WTC11 (cell line): ENCODE measurements around the gene KHK. TPM values are rescaled to one million over a fixed set of nuclear protein-coding genes. Genes with fewer than 3 reads are reported as not detected.
"Not testable (repeated sequence)": the region's sequence is repeated elsewhere in the genome, so short reads cannot be mapped to it uniquely, and the experiment has no call there.

Experiments
- ATAC-seq: fragments of 200-7000 bp; cut with Tn5 transposase; 2 replicates; pipeline ENCODE4 v1.10.0; 2021; ENCODE audit warnings: mild to moderate bottlenecking, moderate library complexity
- CTCF ChIA-PET: fragments of 300-600 bp; sonication (Branson Sonifier 250); formaldehyde crosslinking; loops from one replicate; lab custom pipeline; 2021; ENCODE audit warnings: antibody characterized with exemption; lab: Charles Lee
- POLR2A ChIA-PET: fragments of 350-600 bp; sonication (Branson Sonifier 250); formaldehyde crosslinking; loops from one replicate; lab custom pipeline; 2021; ENCODE audit warnings: antibody characterized with exemption; lab: Charles Lee
- DNase-seq: peaks from one replicate; pipeline ENCODE4 v3.0.0; 2021; ENCODE audit warnings: low spot score
- H3K27ac Mint-ChIP-seq: 2 replicates; pipeline ENCODE4 v1.8.0; 2021; ENCODE audit warnings: mixed read lengths
- H3K27me3 Mint-ChIP-seq: 2 replicates; pipeline ENCODE4 v1.8.0; 2021; ENCODE audit warnings: low read depth, mild to moderate bottlenecking, moderate library complexity, mixed read lengths
- H3K36me3 Mint-ChIP-seq: 2 replicates; pipeline ENCODE4 v1.8.0; 2021; ENCODE audit warnings: mixed read lengths
- H3K4me1 Mint-ChIP-seq: 2 replicates; pipeline ENCODE4 v1.8.0; 2022; ENCODE audit warnings: mixed read lengths
- H3K4me3 Mint-ChIP-seq: 2 replicates; pipeline ENCODE4 v1.8.0; 2021; ENCODE audit warnings: mild to moderate bottlenecking, moderate library complexity, mixed read lengths
- H3K9me3 Mint-ChIP-seq: 2 replicates; pipeline ENCODE4 v1.8.0; 2021; ENCODE audit warnings: mixed read lengths
- EMX1 ChIP-seq: fragments of 250-450 bp; sonication (Bioruptor Pico); IDR thresholded peaks from 2 replicates; pipeline ENCODE4 v1.8.0; 2021; ENCODE audit warnings: mild to moderate bottlenecking
- ESRRA ChIP-seq: sonication (generic); formaldehyde crosslinking; IDR thresholded peaks from 2 replicates; pipeline ENCODE4 v1.8.1; 2022; ENCODE audit warnings: mild to moderate bottlenecking, missing genetic modification reagents, borderline replicate concordance
- FOXK1 ChIP-seq: sonication (generic); formaldehyde crosslinking; IDR thresholded peaks from 2 replicates; pipeline ENCODE4 v1.8.0; 2022; ENCODE audit warnings: mild to moderate bottlenecking, moderate library complexity, missing genetic modification reagents
- IRF2 ChIP-seq: sonication (generic); formaldehyde crosslinking; IDR thresholded peaks from 2 replicates; pipeline ENCODE4 v1.8.0; 2022; ENCODE audit warnings: low read depth, missing genetic modification reagents, borderline replicate concordance
- MYBL2 ChIP-seq: sonication (generic); formaldehyde crosslinking; IDR thresholded peaks from 2 replicates; pipeline ENCODE4 v1.8.1; 2023; ENCODE audit warnings: mild to moderate bottlenecking, moderate library complexity, missing genetic modification reagents
- OVOL2 ChIP-seq: fragments of 250-450 bp; sonication (Bioruptor Pico); IDR thresholded peaks from 2 replicates; pipeline ENCODE4 v1.9.0; 2021; ENCODE audit warnings: mild to moderate bottlenecking, borderline replicate concordance
- SMAD3 ChIP-seq: sonication (generic); formaldehyde crosslinking; IDR thresholded peaks from 2 replicates; pipeline ENCODE4 v1.8.0; 2022; ENCODE audit warnings: missing genetic modification reagents, mild to moderate bottlenecking, borderline replicate concordance
- ZBTB21 ChIP-seq: sonication (generic); formaldehyde crosslinking; IDR thresholded peaks from 2 replicates; pipeline ENCODE4 v1.8.1; 2023; ENCODE audit warnings: mild to moderate bottlenecking, missing genetic modification reagents, borderline replicate concordance
- total RNA-seq: library from RNA; stranded (reverse); gene quantifications from 3 replicates; pipeline ENCODE4 v1.2.3, GENCODE V29; 2021
- TF ChIP-seq, protein P1 (sequence below): fragments of 250-450 bp; sonication (Bioruptor Pico); IDR thresholded peaks from 2 replicates; pipeline ENCODE4 v1.9.0; 2021; ENCODE audit warnings: mild to moderate bottlenecking
- TF ChIP-seq, protein P2 (sequence below): fragments of 250-450 bp; sonication (Bioruptor Pico); IDR thresholded peaks from 2 replicates; pipeline ENCODE4 v2.1.2; 2022; ENCODE audit warnings: mild to moderate bottlenecking, moderate library complexity
- TF ChIP-seq, protein P3 (sequence below): fragments of 250-450 bp; sonication (Bioruptor Pico); IDR thresholded peaks from 2 replicates; pipeline ENCODE4 v1.9.0; 2021; ENCODE audit warnings: mild to moderate bottlenecking
- TF ChIP-seq, protein P4 (sequence below): fragments of 200-600 bp; IDR thresholded peaks from 2 replicates; pipeline ENCODE4 v1.8.0; 2022; ENCODE audit warnings: antibody characterized with exemption
- TF ChIP-seq, protein P5 (sequence below): sonication (generic); formaldehyde crosslinking; IDR thresholded peaks from 2 replicates; pipeline ENCODE4 v1.8.1; 2023; ENCODE audit warnings: mild to moderate bottlenecking, missing genetic modification reagents
- TF ChIP-seq, protein P6 (sequence below): sonication (generic); formaldehyde crosslinking; IDR thresholded peaks from 2 replicates; pipeline ENCODE4 v1.8.1; 2022; ENCODE audit warnings: mild to moderate bottlenecking, missing genetic modification reagents, moderate library complexity, borderline replicate concordance
- TF ChIP-seq, protein P7 (sequence below): fragments of 250-450 bp; sonication (Bioruptor Pico); IDR thresholded peaks from 2 replicates; pipeline ENCODE4 v1.9.0; 2021; ENCODE audit warnings: mild to moderate bottlenecking, borderline replicate concordance

The KHK gene
- total RNA-seq, 1 experiment from 2014 or later, result 17.4 TPM

DNA sequence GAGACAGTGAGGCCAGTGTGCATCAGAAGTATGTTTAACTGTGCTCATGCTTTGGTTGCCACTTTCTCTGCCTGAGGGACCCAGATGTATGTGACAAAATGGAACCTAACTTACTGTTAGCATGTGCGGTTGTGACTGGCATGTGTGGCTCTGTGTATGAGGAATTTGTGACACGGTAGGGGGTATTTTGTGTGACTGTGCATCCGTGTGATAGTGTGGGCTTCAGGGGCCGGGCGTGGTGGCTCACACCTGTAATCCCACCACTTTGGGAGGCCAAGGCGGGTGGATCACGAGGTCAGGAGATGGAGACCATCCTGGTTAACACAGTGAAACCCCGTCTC is 32.7 kb downstream of the KHK start:
- Mint-ChIP-seq H3K27me3 (peaks cover 70% of the 10 kb centered on the region), H3K4me1 (peaks cover 16% of the 10 kb centered on the region; the same call in 1 of the 2 replicates), H3K4me3 (peak overlapping the region; percentile 73)
- 0 out of 2 replicates have a peak, but pooled peaks have one; percentile 4 for TF ChIP-seq ZBTB21 (CRISPR knock-in tag)
- TF ChIP-seq, all 79 proteins: peak for 1; not testable (repeated sequence) for 78
- not testable (repeated sequence) for H3K27ac Mint-ChIP-seq, ATAC-seq, DNase-seq, H3K9me3 Mint-ChIP-seq, H3K36me3 Mint-ChIP-seq
- POLR2A ChIA-PET, result interaction anchor here (1.6 kb wide), 1 partner anchor 15 kb away, joined by 5 read pairs; the partner anchor contains the start of gene PREB
- CTCF ChIA-PET, result interaction anchor here (1.0 to 2.1 kb wide), 2 partner anchors 14 to 72 kb away, joined by 3 to 11 read pairs; no protein-coding TSS in a partner anchor

DNA sequence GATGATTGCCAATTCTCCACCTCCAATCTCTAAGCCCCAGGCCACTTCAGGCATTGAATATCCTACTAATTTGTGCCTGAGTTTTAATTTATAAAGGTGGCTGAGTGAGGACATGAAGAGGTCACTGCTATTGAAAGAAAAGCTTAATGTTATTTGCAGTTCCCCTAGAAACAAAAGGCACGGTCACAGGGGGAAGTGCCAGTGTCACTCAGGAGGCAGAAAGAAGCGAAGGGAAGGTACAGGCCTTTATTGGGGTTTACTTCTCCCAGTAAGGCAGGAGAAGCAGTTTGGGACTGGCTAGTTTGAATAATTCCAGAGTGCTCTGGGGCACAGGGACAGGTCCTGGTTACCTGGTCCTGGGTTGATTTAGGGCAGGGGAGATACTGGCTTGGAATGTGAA is 35.3 kb downstream of the KHK start:
- Mint-ChIP-seq H3K4me1 (peaks cover 22% of the 10 kb centered on the region; the same call in 1 of the 2 replicates), H3K4me3 (no peak overlapping the region), H3K9me3 (no peaks in the 10 kb centered on the region), H3K27me3 (peaks cover 78% of the 10 kb centered on the region), H3K36me3 (no peaks in the 10 kb centered on the region), H3K27ac (no peak overlapping the region)
- no peak for DNase-seq
- no peak for ATAC-seq
- ChIA-PET POLR2A (no interaction called here), CTCF (interaction anchor here (3.1 kb wide), 2 partner anchors 12 to 48 kb away, joined by 17 to 33 read pairs; partner anchors contain the start of gene PREB)
- TF ChIP-seq EMX1, result no peak
- TF ChIP-seq OVOL2 (CRISPR knock-in tag), result no peak
- TF ChIP-seq IRF2 (CRISPR knock-in tag), result no peak
- TF ChIP-seq, protein P1, sequence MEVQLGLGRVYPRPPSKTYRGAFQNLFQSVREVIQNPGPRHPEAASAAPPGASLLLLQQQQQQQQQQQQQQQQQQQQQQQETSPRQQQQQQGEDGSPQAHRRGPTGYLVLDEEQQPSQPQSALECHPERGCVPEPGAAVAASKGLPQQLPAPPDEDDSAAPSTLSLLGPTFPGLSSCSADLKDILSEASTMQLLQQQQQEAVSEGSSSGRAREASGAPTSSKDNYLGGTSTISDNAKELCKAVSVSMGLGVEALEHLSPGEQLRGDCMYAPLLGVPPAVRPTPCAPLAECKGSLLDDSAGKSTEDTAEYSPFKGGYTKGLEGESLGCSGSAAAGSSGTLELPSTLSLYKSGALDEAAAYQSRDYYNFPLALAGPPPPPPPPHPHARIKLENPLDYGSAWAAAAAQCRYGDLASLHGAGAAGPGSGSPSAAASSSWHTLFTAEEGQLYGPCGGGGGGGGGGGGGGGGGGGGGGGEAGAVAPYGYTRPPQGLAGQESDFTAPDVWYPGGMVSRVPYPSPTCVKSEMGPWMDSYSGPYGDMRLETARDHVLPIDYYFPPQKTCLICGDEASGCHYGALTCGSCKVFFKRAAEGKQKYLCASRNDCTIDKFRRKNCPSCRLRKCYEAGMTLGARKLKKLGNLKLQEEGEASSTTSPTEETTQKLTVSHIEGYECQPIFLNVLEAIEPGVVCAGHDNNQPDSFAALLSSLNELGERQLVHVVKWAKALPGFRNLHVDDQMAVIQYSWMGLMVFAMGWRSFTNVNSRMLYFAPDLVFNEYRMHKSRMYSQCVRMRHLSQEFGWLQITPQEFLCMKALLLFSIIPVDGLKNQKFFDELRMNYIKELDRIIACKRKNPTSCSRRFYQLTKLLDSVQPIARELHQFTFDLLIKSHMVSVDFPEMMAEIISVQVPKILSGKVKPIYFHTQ, result no peak
- no peak for TF ChIP-seq MYBL2 (CRISPR knock-in tag)
- TF ChIP-seq, protein P2, sequence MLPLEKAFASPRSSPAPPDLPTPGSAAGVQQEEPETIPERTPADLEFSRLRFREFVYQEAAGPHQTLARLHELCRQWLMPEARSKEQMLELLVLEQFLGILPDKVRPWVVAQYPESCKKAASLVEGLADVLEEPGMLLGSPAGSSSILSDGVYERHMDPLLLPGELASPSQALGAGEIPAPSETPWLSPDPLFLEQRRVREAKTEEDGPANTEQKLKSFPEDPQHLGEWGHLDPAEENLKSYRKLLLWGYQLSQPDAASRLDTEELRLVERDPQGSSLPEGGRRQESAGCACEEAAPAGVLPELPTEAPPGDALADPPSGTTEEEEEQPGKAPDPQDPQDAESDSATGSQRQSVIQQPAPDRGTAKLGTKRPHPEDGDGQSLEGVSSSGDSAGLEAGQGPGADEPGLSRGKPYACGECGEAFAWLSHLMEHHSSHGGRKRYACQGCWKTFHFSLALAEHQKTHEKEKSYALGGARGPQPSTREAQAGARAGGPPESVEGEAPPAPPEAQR (CRISPR knock-in tag), result no peak
- TF ChIP-seq, protein P3, sequence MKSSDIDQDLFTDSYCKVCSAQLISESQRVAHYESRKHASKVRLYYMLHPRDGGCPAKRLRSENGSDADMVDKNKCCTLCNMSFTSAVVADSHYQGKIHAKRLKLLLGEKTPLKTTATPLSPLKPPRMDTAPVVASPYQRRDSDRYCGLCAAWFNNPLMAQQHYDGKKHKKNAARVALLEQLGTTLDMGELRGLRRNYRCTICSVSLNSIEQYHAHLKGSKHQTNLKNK (CRISPR knock-in tag), result no peak
- no peak for TF ChIP-seq ESRRA
- TF ChIP-seq, protein P4, sequence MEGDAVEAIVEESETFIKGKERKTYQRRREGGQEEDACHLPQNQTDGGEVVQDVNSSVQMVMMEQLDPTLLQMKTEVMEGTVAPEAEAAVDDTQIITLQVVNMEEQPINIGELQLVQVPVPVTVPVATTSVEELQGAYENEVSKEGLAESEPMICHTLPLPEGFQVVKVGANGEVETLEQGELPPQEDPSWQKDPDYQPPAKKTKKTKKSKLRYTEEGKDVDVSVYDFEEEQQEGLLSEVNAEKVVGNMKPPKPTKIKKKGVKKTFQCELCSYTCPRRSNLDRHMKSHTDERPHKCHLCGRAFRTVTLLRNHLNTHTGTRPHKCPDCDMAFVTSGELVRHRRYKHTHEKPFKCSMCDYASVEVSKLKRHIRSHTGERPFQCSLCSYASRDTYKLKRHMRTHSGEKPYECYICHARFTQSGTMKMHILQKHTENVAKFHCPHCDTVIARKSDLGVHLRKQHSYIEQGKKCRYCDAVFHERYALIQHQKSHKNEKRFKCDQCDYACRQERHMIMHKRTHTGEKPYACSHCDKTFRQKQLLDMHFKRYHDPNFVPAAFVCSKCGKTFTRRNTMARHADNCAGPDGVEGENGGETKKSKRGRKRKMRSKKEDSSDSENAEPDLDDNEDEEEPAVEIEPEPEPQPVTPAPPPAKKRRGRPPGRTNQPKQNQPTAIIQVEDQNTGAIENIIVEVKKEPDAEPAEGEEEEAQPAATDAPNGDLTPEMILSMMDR, result no peak
- TF ChIP-seq, protein P5, sequence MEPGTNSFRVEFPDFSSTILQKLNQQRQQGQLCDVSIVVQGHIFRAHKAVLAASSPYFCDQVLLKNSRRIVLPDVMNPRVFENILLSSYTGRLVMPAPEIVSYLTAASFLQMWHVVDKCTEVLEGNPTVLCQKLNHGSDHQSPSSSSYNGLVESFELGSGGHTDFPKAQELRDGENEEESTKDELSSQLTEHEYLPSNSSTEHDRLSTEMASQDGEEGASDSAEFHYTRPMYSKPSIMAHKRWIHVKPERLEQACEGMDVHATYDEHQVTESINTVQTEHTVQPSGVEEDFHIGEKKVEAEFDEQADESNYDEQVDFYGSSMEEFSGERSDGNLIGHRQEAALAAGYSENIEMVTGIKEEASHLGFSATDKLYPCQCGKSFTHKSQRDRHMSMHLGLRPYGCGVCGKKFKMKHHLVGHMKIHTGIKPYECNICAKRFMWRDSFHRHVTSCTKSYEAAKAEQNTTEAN (CRISPR knock-in tag), result no peak
- TF ChIP-seq FOXK1, result no peak
- TF ChIP-seq, protein P6, sequence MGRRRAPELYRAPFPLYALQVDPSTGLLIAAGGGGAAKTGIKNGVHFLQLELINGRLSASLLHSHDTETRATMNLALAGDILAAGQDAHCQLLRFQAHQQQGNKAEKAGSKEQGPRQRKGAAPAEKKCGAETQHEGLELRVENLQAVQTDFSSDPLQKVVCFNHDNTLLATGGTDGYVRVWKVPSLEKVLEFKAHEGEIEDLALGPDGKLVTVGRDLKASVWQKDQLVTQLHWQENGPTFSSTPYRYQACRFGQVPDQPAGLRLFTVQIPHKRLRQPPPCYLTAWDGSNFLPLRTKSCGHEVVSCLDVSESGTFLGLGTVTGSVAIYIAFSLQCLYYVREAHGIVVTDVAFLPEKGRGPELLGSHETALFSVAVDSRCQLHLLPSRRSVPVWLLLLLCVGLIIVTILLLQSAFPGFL (CRISPR knock-in tag), result no peak
- no peak for TF ChIP-seq SMAD3 (CRISPR knock-in tag)
- TF ChIP-seq, protein P7, sequence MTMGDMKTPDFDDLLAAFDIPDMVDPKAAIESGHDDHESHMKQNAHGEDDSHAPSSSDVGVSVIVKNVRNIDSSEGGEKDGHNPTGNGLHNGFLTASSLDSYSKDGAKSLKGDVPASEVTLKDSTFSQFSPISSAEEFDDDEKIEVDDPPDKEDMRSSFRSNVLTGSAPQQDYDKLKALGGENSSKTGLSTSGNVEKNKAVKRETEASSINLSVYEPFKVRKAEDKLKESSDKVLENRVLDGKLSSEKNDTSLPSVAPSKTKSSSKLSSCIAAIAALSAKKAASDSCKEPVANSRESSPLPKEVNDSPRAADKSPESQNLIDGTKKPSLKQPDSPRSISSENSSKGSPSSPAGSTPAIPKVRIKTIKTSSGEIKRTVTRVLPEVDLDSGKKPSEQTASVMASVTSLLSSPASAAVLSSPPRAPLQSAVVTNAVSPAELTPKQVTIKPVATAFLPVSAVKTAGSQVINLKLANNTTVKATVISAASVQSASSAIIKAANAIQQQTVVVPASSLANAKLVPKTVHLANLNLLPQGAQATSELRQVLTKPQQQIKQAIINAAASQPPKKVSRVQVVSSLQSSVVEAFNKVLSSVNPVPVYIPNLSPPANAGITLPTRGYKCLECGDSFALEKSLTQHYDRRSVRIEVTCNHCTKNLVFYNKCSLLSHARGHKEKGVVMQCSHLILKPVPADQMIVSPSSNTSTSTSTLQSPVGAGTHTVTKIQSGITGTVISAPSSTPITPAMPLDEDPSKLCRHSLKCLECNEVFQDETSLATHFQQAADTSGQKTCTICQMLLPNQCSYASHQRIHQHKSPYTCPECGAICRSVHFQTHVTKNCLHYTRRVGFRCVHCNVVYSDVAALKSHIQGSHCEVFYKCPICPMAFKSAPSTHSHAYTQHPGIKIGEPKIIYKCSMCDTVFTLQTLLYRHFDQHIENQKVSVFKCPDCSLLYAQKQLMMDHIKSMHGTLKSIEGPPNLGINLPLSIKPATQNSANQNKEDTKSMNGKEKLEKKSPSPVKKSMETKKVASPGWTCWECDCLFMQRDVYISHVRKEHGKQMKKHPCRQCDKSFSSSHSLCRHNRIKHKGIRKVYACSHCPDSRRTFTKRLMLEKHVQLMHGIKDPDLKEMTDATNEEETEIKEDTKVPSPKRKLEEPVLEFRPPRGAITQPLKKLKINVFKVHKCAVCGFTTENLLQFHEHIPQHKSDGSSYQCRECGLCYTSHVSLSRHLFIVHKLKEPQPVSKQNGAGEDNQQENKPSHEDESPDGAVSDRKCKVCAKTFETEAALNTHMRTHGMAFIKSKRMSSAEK (CRISPR knock-in tag), result no peak
